OCI-LY7 (cell line): ENCODE measurements around the gene MTOR.

Experiments
- EZH2phosphoT487 ChIP-seq: fragments of 200-600 bp; sonication (generic); IDR thresholded peaks from 2 replicates; pipeline ENCODE4 v1.6.1; 2018; ENCODE audit warnings: low read depth, borderline replicate concordance, mild to moderate bottlenecking, mixed run types, antibody characterized with exemption, low read length, moderate library complexity, mixed read lengths
- TF ChIP-seq, protein P1 (sequence below): fragments of 200-600 bp; sonication (generic); conservative IDR thresholded peaks from 2 replicates; pipeline ENCODE4 v1.5.1; 2014; ENCODE audit warnings: mild to moderate bottlenecking, antibody characterized with exemption, low read length, moderate library complexity, mixed read lengths

- TF ChIP-seq, protein P1, sequence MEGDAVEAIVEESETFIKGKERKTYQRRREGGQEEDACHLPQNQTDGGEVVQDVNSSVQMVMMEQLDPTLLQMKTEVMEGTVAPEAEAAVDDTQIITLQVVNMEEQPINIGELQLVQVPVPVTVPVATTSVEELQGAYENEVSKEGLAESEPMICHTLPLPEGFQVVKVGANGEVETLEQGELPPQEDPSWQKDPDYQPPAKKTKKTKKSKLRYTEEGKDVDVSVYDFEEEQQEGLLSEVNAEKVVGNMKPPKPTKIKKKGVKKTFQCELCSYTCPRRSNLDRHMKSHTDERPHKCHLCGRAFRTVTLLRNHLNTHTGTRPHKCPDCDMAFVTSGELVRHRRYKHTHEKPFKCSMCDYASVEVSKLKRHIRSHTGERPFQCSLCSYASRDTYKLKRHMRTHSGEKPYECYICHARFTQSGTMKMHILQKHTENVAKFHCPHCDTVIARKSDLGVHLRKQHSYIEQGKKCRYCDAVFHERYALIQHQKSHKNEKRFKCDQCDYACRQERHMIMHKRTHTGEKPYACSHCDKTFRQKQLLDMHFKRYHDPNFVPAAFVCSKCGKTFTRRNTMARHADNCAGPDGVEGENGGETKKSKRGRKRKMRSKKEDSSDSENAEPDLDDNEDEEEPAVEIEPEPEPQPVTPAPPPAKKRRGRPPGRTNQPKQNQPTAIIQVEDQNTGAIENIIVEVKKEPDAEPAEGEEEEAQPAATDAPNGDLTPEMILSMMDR = no peak
- no peak for TF ChIP-seq EZH2phosphoT487
Measured at GRCh38 chr1:11198851-11199594, 63.3 kb downstream of the MTOR start.
